ENCODE results near the gene RHOJ. TPM values are rescaled to one million over a fixed set of nuclear protein-coding genes. Genes with fewer than 3 reads are reported as not detected.

Gene RHOJ
- total RNA-seq, 1 experiment from 2014 or later = not detected

GRCh38 chr14:63248211-63248610 is 44.0 kb downstream of the RHOJ start:
- Histone ChIP-seq H3K4me1 (ENCODE audit: control insufficient read depth in 1 of 2, insufficient read depth in 2 of 2, low read length in 2 of 2) (no peaks in the 10 kb centered on the region), H3K27me3 (ENCODE audit: insufficient read depth, low read length) (peaks cover 18% of the 10 kb centered on the region), H3K9me3 (ENCODE audit: control insufficient read depth in 1 of 2, insufficient read depth in 1 of 2, low read depth in 1 of 2, low read length in 2 of 2) (no peaks in the 10 kb centered on the region), H3K4me3 (replicated peaks in 1 of 2; ENCODE audit: low read depth in 1 of 2, low read length in 2 of 2) (no peak overlapping the region), H2AFZ (ENCODE audit: low read depth, low read length, poor library complexity, severe bottlenecking) (no peak overlapping the region), H3K36me3 (ENCODE audit: control insufficient read depth in 1 of 2, insufficient read depth in 2 of 2, low read length in 2 of 2) (no peaks in the 10 kb centered on the region), H3K27ac (ENCODE audit: low read depth, low read length) (no peak overlapping the region), H3K4me2 (ENCODE audit: low read length) (no peak overlapping the region), H3K79me2 (ENCODE audit: insufficient read depth, low read length) (no peaks in the 10 kb centered on the region), H3K9ac (ENCODE audit: low read length) (no peak overlapping the region), H3K9me2 (ENCODE audit: insufficient read depth) (no peaks in the 10 kb centered on the region), H4K20me1 (ENCODE audit: insufficient read depth) (no peaks in the 10 kb centered on the region)
- POLR2A ChIA-PET = no interaction called here
- CTCF ChIA-PET = no interaction called here
- TF ChIP-seq SRF (IDR thresholded peaks at IDR 0.05; ENCODE audit: low read depth) = no peak
- TF ChIP-seq REST (IDR thresholded peaks at IDR 0.05; ENCODE audit: low read depth) = no peak
- no peak for TF ChIP-seq EZH2phosphoT487 (IDR thresholded peaks at IDR 0.05; ENCODE audit: borderline replicate concordance)
- TF ChIP-seq, protein P1, sequence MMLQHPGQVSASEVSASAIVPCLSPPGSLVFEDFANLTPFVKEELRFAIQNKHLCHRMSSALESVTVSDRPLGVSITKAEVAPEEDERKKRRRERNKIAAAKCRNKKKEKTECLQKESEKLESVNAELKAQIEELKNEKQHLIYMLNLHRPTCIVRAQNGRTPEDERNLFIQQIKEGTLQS (IDR thresholded peaks at IDR 0.05) = no peak
- TF ChIP-seq FOSL1 (IDR thresholded peaks at IDR 0.05; ENCODE audit: low read depth) = no peak
- no peak for TF ChIP-seq ELF1 (IDR thresholded peaks at IDR 0.05; ENCODE audit: borderline replicate concordance, low read depth)
- no peak for TF ChIP-seq POLR2AphosphoS5 (IDR thresholded peaks at IDR 0.05; ENCODE audit: low read depth, low read length)
- TF ChIP-seq YY1 (IDR thresholded peaks at IDR 0.05; ENCODE audit: extremely low read depth, insufficient replicate concordance, low read depth, low read length) = no peak
- TF ChIP-seq ZFX (IDR thresholded peaks at IDR 0.05) = no peak
- no peak for TF ChIP-seq POLR2A (IDR thresholded peaks at IDR 0.05; ENCODE audit: borderline replicate concordance, extremely low read depth, insufficient read depth, insufficient read length)
- TF ChIP-seq, protein P2, sequence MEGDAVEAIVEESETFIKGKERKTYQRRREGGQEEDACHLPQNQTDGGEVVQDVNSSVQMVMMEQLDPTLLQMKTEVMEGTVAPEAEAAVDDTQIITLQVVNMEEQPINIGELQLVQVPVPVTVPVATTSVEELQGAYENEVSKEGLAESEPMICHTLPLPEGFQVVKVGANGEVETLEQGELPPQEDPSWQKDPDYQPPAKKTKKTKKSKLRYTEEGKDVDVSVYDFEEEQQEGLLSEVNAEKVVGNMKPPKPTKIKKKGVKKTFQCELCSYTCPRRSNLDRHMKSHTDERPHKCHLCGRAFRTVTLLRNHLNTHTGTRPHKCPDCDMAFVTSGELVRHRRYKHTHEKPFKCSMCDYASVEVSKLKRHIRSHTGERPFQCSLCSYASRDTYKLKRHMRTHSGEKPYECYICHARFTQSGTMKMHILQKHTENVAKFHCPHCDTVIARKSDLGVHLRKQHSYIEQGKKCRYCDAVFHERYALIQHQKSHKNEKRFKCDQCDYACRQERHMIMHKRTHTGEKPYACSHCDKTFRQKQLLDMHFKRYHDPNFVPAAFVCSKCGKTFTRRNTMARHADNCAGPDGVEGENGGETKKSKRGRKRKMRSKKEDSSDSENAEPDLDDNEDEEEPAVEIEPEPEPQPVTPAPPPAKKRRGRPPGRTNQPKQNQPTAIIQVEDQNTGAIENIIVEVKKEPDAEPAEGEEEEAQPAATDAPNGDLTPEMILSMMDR (IDR thresholded peaks at IDR 0.05 in 2 of 3, conservative IDR thresholded peaks at IDR 0.05 in 1 of 3; ENCODE audit: borderline replicate concordance in 1 of 3, insufficient read depth in 1 of 3, low read depth in 2 of 3, low read length in 2 of 3) = no peak
- TF ChIP-seq ZNF274 (IDR thresholded peaks at IDR 0.05; ENCODE audit: low read depth, low read length) = no peak
- no peak for TF ChIP-seq CEBPB (IDR thresholded peaks at IDR 0.05; ENCODE audit: low read depth)
- no peak for TF ChIP-seq EZH2 (IDR thresholded peaks at IDR 0.05)
- TF ChIP-seq SP1 (IDR thresholded peaks at IDR 0.05; ENCODE audit: low read depth) = no peak
- no peak for TF ChIP-seq EGR1 (IDR thresholded peaks at IDR 0.05; ENCODE audit: low read depth)
- no peak for TF ChIP-seq MAX (IDR thresholded peaks at IDR 0.05)
- no peak for TF ChIP-seq CBX3 (IDR thresholded peaks at IDR 0.05; ENCODE audit: low read depth)
- no peak for TF ChIP-seq SIN3A (IDR thresholded peaks at IDR 0.05; ENCODE audit: low read depth)
- TF ChIP-seq JUND (IDR thresholded peaks at IDR 0.05) = no peak
- intact Hi-C loops (cut with micrococcal nuclease) = no loop called here
- DNase-seq (ENCODE audit: low read depth, low spot score) = no peak
- RAD21 ChIA-PET (ENCODE audit: low non-redundant PET in 1 of 2, low total read pairs in 2 of 2, uncharacterized antibody in 2 of 2, unreplicated experiment in 2 of 2) = no interaction called here
- ATAC-seq = no peak
- no TSS peak for BruUV-seq (replicated peaks)
